ENCODE data around the gene CADM1. TPM values are rescaled to one million over a fixed set of nuclear protein-coding genes. Genes with fewer than 3 reads are reported as not detected.

CADM1 gene
- total RNA-seq, 4 donors from 2014 or later = 10.6 to 15.7 (median 13.8) TPM

DNA sequence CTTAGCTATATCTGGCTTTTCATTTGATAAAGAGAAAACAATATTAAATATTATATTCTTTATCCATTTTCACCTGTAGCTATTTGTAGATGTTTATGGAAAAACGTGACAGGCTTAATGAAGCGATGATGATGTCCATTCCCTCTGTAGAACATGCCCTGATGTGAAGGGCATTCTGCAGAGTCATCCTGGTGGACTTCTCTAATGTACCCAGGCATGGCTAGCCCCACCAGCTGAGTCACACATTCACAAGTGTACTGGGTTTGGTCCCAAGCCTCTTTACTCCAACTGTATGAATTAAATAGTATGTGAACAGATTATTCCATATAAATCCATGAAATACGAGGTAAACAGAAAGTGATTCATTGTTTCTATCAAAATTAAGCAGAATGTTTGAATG is 139.3 kb downstream of the CADM1 start:
- Histone ChIP-seq H3K4me3 (no peak overlapping the region), H3K4me1 (peaks cover 0 to 3% (median 0%) of the 10 kb centered on the region in 4 donors), H3K27me3 (no peaks in the 10 kb centered on the region), H3K27ac (replicated peaks in 1 of 4) (no peak overlapping the region), H3K9me3 (no peaks in the 10 kb centered on the region), H3K36me3 (no peaks in the 10 kb centered on the region)
- TF ChIP-seq, protein P1, sequence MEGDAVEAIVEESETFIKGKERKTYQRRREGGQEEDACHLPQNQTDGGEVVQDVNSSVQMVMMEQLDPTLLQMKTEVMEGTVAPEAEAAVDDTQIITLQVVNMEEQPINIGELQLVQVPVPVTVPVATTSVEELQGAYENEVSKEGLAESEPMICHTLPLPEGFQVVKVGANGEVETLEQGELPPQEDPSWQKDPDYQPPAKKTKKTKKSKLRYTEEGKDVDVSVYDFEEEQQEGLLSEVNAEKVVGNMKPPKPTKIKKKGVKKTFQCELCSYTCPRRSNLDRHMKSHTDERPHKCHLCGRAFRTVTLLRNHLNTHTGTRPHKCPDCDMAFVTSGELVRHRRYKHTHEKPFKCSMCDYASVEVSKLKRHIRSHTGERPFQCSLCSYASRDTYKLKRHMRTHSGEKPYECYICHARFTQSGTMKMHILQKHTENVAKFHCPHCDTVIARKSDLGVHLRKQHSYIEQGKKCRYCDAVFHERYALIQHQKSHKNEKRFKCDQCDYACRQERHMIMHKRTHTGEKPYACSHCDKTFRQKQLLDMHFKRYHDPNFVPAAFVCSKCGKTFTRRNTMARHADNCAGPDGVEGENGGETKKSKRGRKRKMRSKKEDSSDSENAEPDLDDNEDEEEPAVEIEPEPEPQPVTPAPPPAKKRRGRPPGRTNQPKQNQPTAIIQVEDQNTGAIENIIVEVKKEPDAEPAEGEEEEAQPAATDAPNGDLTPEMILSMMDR (IDR thresholded peaks at IDR 0.05) = no peak
- TF ChIP-seq POLR2AphosphoS5 (IDR thresholded peaks at IDR 0.05) (no peak), EP300 (IDR thresholded peaks at IDR 0.05) (no peak), POLR2A (IDR thresholded peaks at IDR 0.05; ENCODE audit: low read depth) (no peak)
- intact Hi-C loops (cut with DNase I) = no loop called here
- WGBS = 88% methylated on average over 3 of the region's 3 CpGs
- no peak for DNase-seq (ENCODE audit: extremely low spot score)

DNA sequence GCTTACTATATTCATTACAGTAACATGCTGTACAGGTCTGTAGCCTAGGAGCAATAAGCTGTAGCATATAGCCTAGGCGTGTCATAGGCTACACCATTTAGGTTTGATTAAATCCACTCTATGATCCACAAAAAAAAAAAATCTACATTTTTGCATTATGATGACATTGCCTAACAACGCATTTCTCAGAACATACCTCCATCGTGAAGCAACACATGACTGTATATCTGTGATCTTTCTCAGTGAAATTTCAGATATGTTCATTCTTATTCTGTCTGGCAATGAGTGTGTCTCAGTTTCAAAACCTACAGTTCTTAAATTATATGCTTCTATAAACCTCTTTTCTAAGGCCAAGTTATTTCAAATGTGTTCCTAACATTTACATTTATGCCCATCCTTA is 140.3 kb downstream of the CADM1 start:
- Histone ChIP-seq H3K4me1 (peaks cover 0 to 3% (median 0%) of the 10 kb centered on the region in 4 donors), H3K9me3 (no peaks in the 10 kb centered on the region), H3K27me3 (no peaks in the 10 kb centered on the region), H3K4me3 (no peak overlapping the region), H3K27ac (replicated peaks in 1 of 4) (no peak overlapping the region), H3K36me3 (no peaks in the 10 kb centered on the region)
- intact Hi-C loops (cut with DNase I) = no loop called here
- 91% methylated on average over 3 of the region's 3 CpGs for WGBS
- DNase-seq (ENCODE audit: extremely low spot score) = no peak
- TF ChIP-seq, protein P1 (IDR thresholded peaks at IDR 0.05) = no peak
- no peak for TF ChIP-seq POLR2A (IDR thresholded peaks at IDR 0.05; ENCODE audit: low read depth)
- TF ChIP-seq EP300 (IDR thresholded peaks at IDR 0.05) = no peak
- no peak for TF ChIP-seq POLR2AphosphoS5 (IDR thresholded peaks at IDR 0.05)

DNA sequence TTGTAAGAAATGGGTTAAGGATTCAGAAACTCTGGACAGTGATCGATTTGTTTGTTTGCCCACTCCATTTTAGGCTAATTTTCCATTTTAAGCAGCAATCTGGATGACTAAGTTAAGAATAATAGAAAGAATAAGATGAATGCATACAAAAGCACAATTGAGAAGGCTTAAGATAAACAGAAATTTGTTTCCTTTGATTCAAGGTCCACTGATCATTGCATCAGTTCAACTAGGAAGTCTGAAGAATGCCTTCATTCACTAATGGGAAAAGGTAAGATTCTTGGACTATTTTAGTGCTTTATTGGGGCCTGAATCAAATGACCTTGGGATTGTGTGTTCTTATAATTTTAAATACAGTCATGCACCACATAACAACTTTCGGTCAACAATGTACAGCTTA is 140.8 kb downstream of the CADM1 start:
- Histone ChIP-seq H3K27ac (replicated peaks in 1 of 4) (no peak overlapping the region), H3K36me3 (no peaks in the 10 kb centered on the region), H3K4me1 (peaks cover 0 to 3% (median 0%) of the 10 kb centered on the region in 4 donors), H3K9me3 (no peaks in the 10 kb centered on the region), H3K4me3 (no peak overlapping the region), H3K27me3 (no peaks in the 10 kb centered on the region)
- DNase-seq (ENCODE audit: extremely low spot score) = no peak
- intact Hi-C loops (cut with DNase I) = no loop called here
- WGBS = 82% methylated on average over 2 of the region's 2 CpGs
- TF ChIP-seq EP300 (IDR thresholded peaks at IDR 0.05) (no peak), POLR2A (IDR thresholded peaks at IDR 0.05; ENCODE audit: low read depth) (no peak), POLR2AphosphoS5 (IDR thresholded peaks at IDR 0.05) (no peak)
- TF ChIP-seq, protein P1 (IDR thresholded peaks at IDR 0.05) = no peak

DNA sequence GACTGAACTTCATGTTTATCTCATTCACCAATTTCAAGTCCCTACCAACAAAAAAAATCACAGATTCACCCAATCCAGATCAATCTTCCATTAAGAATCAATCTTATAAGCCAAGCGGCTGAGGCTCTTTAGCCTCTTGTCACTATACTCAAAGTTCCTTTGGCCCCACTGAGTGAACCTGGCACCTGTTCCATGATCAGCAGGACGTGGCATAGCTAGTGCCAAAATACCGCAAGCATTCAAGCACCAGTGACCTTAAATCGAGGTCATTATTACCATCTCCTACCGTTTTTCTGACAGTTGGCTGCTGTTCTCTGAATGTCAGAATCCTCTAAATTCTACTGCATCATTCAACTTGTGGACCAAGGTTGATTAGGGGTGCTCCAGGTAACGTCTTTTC is 141.2 kb downstream of the CADM1 start:
- no peak for DNase-seq (ENCODE audit: extremely low spot score)
- Histone ChIP-seq H3K27ac (replicated peaks in 1 of 4) (no peak overlapping the region), H3K9me3 (no peaks in the 10 kb centered on the region), H3K36me3 (no peaks in the 10 kb centered on the region), H3K4me3 (no peak overlapping the region), H3K27me3 (no peaks in the 10 kb centered on the region), H3K4me1 (peaks cover 0 to 3% (median 0%) of the 10 kb centered on the region in 4 donors)
- WGBS = 90% methylated on average over 6 of the region's 6 CpGs
- TF ChIP-seq EP300 (IDR thresholded peaks at IDR 0.05) = no peak
- TF ChIP-seq POLR2A (IDR thresholded peaks at IDR 0.05; ENCODE audit: low read depth) = no peak
- TF ChIP-seq, protein P1 (IDR thresholded peaks at IDR 0.05) = no peak
- TF ChIP-seq POLR2AphosphoS5 (IDR thresholded peaks at IDR 0.05) = no peak
- intact Hi-C loops (cut with DNase I) = no loop called here

DNA sequence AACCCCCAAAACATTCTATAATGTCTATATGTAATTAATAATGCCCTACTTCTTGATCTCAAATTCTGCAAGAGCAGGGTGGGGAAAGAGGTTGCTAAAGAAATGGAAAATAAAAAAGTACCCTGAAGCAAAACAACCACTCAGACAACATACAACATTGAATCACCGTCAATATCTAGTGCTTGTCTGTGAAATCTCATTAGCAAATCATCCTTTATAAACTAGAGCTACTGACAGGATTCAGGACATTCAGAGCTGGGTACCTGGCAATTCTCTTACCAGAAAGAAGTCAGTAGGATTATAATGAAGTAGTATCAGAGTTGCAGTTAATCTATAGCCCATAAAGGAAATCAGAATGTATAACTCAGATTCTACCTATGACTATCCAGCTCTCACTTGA is 143.2 kb downstream of the CADM1 start:
- Histone ChIP-seq H3K4me3 (no peak overlapping the region), H3K27me3 (no peaks in the 10 kb centered on the region), H3K4me1 (peaks cover 0 to 6% (median 4%) of the 10 kb centered on the region in 4 donors), H3K9me3 (no peaks in the 10 kb centered on the region), H3K27ac (replicated peaks in 1 of 4) (no peak overlapping the region), H3K36me3 (no peaks in the 10 kb centered on the region)
- TF ChIP-seq, protein P1 (IDR thresholded peaks at IDR 0.05) = no peak
- TF ChIP-seq EP300 (IDR thresholded peaks at IDR 0.05) = no peak
- TF ChIP-seq POLR2AphosphoS5 (IDR thresholded peaks at IDR 0.05) = no peak
- TF ChIP-seq POLR2A (IDR thresholded peaks at IDR 0.05; ENCODE audit: low read depth) = no peak
- intact Hi-C loops (cut with DNase I) = no loop called here
- 96% methylated on average over 1 of the region's 1 CpG for WGBS
- no peak for DNase-seq (ENCODE audit: extremely low spot score)

Measured in esophagus muscularis mucosa (tissue), 4 donors.